Measurements from ENCODE around the gene NDUFA3.

NDUFA3 gene

GRCh38 chr19:54102421-54103169 lies at the start of gene NDUFA3:
NDUFA3 (plus strand) TSS chr19:54102855; CDS start chr19:54102879, 24 bp downstream.
- TF ChIP-seq, protein P1, sequence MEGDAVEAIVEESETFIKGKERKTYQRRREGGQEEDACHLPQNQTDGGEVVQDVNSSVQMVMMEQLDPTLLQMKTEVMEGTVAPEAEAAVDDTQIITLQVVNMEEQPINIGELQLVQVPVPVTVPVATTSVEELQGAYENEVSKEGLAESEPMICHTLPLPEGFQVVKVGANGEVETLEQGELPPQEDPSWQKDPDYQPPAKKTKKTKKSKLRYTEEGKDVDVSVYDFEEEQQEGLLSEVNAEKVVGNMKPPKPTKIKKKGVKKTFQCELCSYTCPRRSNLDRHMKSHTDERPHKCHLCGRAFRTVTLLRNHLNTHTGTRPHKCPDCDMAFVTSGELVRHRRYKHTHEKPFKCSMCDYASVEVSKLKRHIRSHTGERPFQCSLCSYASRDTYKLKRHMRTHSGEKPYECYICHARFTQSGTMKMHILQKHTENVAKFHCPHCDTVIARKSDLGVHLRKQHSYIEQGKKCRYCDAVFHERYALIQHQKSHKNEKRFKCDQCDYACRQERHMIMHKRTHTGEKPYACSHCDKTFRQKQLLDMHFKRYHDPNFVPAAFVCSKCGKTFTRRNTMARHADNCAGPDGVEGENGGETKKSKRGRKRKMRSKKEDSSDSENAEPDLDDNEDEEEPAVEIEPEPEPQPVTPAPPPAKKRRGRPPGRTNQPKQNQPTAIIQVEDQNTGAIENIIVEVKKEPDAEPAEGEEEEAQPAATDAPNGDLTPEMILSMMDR (IDR thresholded peaks at IDR 0.05): no peak

- TF ChIP-seq, protein P1 (IDR thresholded peaks at IDR 0.05): no peak
Observed at GRCh38 chr19:54062643-54063042, 40.0 kb upstream of the NDUFA3 start.

GRCh38 chr19:54063350-54064116 lies 39.1 kb upstream of the NDUFA3 start, which contains the start of gene VSTM1:
VSTM1 (minus strand) TSS chr19:54063897; CDS start chr19:54063777, 120 bp downstream.
- TF ChIP-seq, protein P1 (IDR thresholded peaks at IDR 0.05): no peak

- TF ChIP-seq, protein P1 (IDR thresholded peaks at IDR 0.05): no peak
Observed at GRCh38 chr19:54069470-54069869, 33.2 kb upstream of the NDUFA3 start.

- TF ChIP-seq, protein P1 (IDR thresholded peaks at IDR 0.05): no peak
Observed at GRCh38 chr19:54073829-54074228, 28.8 kb upstream of the NDUFA3 start.

DNA sequence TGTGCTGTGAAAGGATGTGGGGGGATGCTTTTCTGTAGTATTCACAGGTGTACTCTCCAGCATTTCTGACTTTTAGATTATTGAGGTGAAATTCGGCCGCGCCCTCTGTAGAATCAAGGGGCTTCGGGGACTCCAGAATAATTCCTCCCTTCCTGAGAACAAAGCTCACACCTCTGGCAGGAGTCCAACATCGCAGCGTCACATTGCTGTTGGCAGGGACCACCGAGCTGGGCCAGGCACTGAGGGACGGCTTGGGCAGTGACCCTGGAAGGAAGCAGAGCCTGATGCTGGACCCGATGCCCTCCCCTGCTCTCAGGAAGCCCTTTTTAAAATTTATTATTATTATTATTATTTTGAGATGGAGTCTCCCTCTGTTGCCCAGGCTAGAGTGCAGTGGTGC lies 27.8 kb upstream of the NDUFA3 start:
- TF ChIP-seq, protein P1 (IDR thresholded peaks at IDR 0.05): no peak

DNA sequence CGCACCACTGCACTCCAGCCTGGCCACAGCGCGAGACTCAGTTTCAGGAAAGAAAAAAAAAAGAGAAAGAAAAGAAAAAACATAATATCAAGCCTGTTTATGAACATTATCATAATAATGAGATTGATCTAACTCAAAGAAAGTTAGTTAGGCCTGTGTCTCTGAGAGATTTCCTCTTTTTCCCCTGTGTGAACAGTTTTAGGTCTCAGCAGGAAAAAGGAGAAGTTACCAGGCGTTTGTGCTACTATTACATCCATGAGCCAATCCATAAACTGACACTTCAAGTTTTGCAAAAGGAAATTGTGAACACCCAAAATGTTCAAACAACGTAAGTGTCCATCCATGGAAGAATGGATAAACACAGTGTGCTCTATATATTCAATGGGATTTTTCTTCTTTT lies 25.3 kb upstream of the NDUFA3 start:
- TF ChIP-seq, protein P1 (IDR thresholded peaks at IDR 0.05): no peak
